Measurements from ENCODE around the gene RIPPLY1. TPM values are rescaled to one million over a fixed set of nuclear protein-coding genes. Genes with fewer than 3 reads are reported as not detected.

The RIPPLY1 gene
- total RNA-seq, 4 donors from 2014 or later = not detected

DNA sequence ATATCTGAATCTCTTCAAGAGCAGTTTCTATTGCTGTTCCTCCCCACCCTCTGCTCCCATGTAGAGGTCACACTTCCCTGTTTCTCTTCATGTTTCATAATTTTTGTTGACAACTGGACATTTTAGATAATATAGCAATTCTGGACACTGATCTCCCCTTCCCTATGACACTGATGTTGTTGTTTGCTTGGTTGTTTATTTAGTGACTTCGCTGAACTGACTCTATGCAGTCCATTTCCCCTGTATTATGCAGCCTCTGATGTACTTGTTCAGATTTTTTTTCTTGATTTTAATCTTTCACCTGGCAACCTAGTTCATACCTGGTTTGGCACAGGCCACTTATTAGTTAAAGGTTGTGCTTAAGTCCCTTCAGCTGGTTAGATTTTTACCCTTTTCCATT, 46.2 kb upstream of the RIPPLY1 start:
- no peak for DNase-seq
- peaks cover 0 to 10% of the 10 kb centered on the region in 2 donors for H3K27me3 ChIP-seq
- H3K36me3 ChIP-seq = no peaks in the 10 kb centered on the region
- H3K4me3 ChIP-seq = no peak overlapping the region
- intact Hi-C loops (cut with DNase I; ENCODE audit: low total_unique reads) = no loop called here
- no peaks in the 10 kb centered on the region for H3K9me3 ChIP-seq
- TF ChIP-seq POLR2A (IDR thresholded peaks at IDR 0.05) = no peak
- TF ChIP-seq, protein P1, sequence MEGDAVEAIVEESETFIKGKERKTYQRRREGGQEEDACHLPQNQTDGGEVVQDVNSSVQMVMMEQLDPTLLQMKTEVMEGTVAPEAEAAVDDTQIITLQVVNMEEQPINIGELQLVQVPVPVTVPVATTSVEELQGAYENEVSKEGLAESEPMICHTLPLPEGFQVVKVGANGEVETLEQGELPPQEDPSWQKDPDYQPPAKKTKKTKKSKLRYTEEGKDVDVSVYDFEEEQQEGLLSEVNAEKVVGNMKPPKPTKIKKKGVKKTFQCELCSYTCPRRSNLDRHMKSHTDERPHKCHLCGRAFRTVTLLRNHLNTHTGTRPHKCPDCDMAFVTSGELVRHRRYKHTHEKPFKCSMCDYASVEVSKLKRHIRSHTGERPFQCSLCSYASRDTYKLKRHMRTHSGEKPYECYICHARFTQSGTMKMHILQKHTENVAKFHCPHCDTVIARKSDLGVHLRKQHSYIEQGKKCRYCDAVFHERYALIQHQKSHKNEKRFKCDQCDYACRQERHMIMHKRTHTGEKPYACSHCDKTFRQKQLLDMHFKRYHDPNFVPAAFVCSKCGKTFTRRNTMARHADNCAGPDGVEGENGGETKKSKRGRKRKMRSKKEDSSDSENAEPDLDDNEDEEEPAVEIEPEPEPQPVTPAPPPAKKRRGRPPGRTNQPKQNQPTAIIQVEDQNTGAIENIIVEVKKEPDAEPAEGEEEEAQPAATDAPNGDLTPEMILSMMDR (IDR thresholded peaks at IDR 0.05) = no peak
- H3K27ac ChIP-seq = no peak overlapping the region
- no peaks in the 10 kb centered on the region for H3K4me1 ChIP-seq

DNA sequence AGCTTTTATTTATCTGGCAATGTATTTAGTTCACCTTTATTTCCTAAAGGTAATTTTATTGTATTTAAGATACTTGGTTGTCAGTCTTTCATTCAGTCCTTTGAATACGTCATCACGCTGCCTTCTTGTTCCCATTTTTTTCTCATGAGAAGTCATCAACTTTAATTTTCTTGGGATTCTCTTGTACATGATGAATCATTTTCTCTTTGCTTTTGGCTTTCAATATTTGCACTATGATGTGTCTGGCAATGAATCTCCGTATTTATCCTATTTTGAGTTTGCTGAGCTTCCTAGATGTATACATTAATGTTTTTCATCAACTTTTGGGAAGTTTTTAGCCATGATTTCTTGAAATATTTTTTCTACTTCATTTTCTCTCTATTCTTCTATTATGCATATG, 45.5 kb upstream of the RIPPLY1 start:
- Histone ChIP-seq H3K4me1 (no peaks in the 10 kb centered on the region), H3K36me3 (no peaks in the 10 kb centered on the region), H3K27me3 (peaks cover 0 to 13% of the 10 kb centered on the region in 2 donors), H3K9me3 (no peaks in the 10 kb centered on the region), H3K27ac (no peak overlapping the region), H3K4me3 (no peak overlapping the region)
- no peak for TF ChIP-seq POLR2A (IDR thresholded peaks at IDR 0.05)
- TF ChIP-seq, protein P1 (IDR thresholded peaks at IDR 0.05) = no peak
- intact Hi-C loops (cut with DNase I; ENCODE audit: low total_unique reads) = no loop called here
- no peak for DNase-seq

DNA sequence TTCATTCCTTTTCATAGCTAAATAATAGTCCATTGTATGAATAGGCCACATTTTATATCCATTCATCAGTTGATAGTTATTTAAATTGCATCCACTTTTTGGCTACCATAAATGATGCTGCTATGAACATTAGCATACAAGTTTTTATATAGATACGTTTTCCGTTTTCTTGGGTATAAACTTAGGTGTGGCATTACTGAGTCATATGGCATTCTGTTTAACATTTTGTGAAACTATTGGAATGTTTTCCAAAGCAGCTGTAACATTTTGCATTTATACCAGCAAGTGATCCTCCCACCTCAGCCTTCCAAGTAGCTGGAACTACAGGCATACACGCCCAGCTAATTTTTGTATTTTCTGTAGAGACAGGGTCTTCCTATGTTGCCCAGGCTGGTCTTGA, 43.3 kb upstream of the RIPPLY1 start:
- peaks cover 0 to 13% of the 10 kb centered on the region in 2 donors for H3K27me3 ChIP-seq
- no peak overlapping the region for H3K27ac ChIP-seq
- H3K9me3 ChIP-seq = no peaks in the 10 kb centered on the region
- H3K4me1 ChIP-seq = no peaks in the 10 kb centered on the region
- DNase-seq = no peak
- no peak overlapping the region for H3K4me3 ChIP-seq
- H3K36me3 ChIP-seq = no peaks in the 10 kb centered on the region
- intact Hi-C loops (cut with DNase I; ENCODE audit: low total_unique reads) = no loop called here
- no peak for TF ChIP-seq POLR2A (IDR thresholded peaks at IDR 0.05)
- TF ChIP-seq, protein P1 (IDR thresholded peaks at IDR 0.05) = no peak

DNA sequence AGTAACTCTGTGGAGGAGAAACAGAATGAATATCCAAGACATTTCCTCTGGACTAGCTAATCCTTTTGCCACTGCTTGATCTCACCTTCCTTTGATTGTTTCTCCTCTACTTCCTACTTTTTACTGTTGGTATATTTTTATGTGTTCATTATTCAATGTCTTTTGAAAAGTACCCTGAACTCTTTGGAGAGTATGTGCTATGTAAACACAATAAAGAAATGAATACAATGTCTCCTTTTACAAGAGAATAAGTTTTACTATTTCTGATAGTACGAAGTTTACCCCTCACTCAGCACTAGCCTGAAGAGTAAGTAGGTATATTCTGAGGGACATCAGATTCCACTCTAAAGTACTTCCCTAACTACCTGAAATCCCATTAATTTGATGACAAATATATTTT, 36.9 kb upstream of the RIPPLY1 start:
- no peaks in the 10 kb centered on the region for H3K9me3 ChIP-seq
- no peaks in the 10 kb centered on the region for H3K36me3 ChIP-seq
- no peaks in the 10 kb centered on the region for H3K4me1 ChIP-seq
- TF ChIP-seq, protein P1 (IDR thresholded peaks at IDR 0.05) = no peak
- no peak for TF ChIP-seq POLR2A (IDR thresholded peaks at IDR 0.05)
- no peak overlapping the region for H3K27ac ChIP-seq
- no peak overlapping the region for H3K4me3 ChIP-seq
- H3K27me3 ChIP-seq = peaks cover 0 to 4% of the 10 kb centered on the region in 2 donors
- no peak for DNase-seq
- intact Hi-C loops (cut with DNase I; ENCODE audit: low total_unique reads) = no loop called here

DNA sequence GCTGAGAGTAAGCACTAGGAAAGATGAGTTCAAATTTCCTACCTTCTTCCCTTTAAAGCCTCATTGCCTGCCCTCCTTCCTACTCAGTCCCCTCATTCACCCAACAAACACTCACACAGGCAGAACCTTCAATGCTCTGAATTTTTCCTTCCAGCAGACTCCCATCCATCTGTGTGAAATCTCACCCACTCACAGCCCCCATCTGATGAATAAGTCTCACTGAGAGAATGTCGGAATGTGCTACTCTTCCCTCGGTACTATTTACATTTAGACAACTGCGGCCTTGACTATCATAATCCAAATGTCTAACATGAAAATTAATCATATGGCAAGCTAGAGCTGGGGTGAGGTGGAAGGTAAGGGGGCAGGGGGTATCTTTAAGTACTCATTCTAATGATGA, 36.4 kb upstream of the RIPPLY1 start:
- no peak overlapping the region for H3K27ac ChIP-seq
- peaks cover 0 to 4% of the 10 kb centered on the region in 2 donors for H3K27me3 ChIP-seq
- no peak overlapping the region for H3K4me3 ChIP-seq
- no peaks in the 10 kb centered on the region for H3K36me3 ChIP-seq
- DNase-seq = no peak
- intact Hi-C loops (cut with DNase I; ENCODE audit: low total_unique reads) = no loop called here
- TF ChIP-seq, protein P1 (IDR thresholded peaks at IDR 0.05) = no peak
- no peak for TF ChIP-seq POLR2A (IDR thresholded peaks at IDR 0.05)
- no peaks in the 10 kb centered on the region for H3K4me1 ChIP-seq
- no peaks in the 10 kb centered on the region for H3K9me3 ChIP-seq

Data from uterus (tissue), 4 donors.